CD14-positive monocyte (primary cell): ENCODE measurements around the gene DUS3L. TPM values are rescaled to one million over a fixed set of nuclear protein-coding genes. Genes with fewer than 3 reads are reported as not detected.

ENCODE experiments used
- DNase-seq, 3 donors: peaks; one replicate each; pipeline ENCODE4 v3.0.0-alpha.2; 2011 to 2022
- H2AFZ ChIP-seq: 2 replicates; pipeline ENCODE4 v1.6.0; 2012; ENCODE audit warnings: mild to moderate bottlenecking, low read depth, low read length, inconsistent platforms; ENCODE audit not compliant: insufficient read depth, poor library complexity, severe bottlenecking
- H3K27ac ChIP-seq, 2 donors: 1 replicate in 1 of 2; 2 replicates in 1 of 2; pipeline ENCODE4 v1.5.1; 2012 to 2013; ENCODE audit warnings: low read length in 2 of 2, control low read depth in 1 of 2, inconsistent platforms in 1 of 2, low read depth in 1 of 2, mild to moderate bottlenecking in 1 of 2
- H3K27me3 ChIP-seq, 2 donors: one replicate each; pipeline versions ENCODE4 v1.6.0 to v1.6.1; 2011 to 2013; ENCODE audit warnings: low read length in 2 of 2; ENCODE audit not compliant: control insufficient read depth in 2 of 2, insufficient read depth in 2 of 2
- H3K36me3 ChIP-seq, 2 donors: replicated peaks in 1 of 2; 1 replicate in 1 of 2; 2 replicates in 1 of 2; pipeline versions ENCODE4 v1.5.1 to v1.6.1; 2012 to 2013; ENCODE audit warnings: low read length in 2 of 2, control low read depth in 1 of 2, inconsistent platforms in 1 of 2, mild to moderate bottlenecking in 1 of 2; ENCODE audit not compliant: insufficient read depth in 2 of 2, control insufficient read depth in 1 of 2
- H3K4me1 ChIP-seq, 2 donors: 1 replicate in 1 of 2; 2 replicates in 1 of 2; pipeline versions ENCODE4 v1.5.1 to v1.6.1; 2012 to 2013; ENCODE audit warnings: low read length in 2 of 2, control low read depth in 1 of 2, inconsistent platforms in 1 of 2, mild to moderate bottlenecking in 1 of 2, moderate library complexity in 1 of 2; ENCODE audit not compliant: insufficient read depth in 2 of 2, control insufficient read depth in 1 of 2
- H3K4me2 ChIP-seq: replicated peaks from 2 replicates; pipeline ENCODE3; 2012; ENCODE audit warnings: low read length, moderate library complexity, mild to moderate bottlenecking; ENCODE audit not compliant: poor library complexity, severe bottlenecking; ENCODE audit errors: extremely low read depth
- H3K4me3 ChIP-seq, 3 experiments: fragments of 200-600 bp in 1 of 3; sonication (generic) in 1 of 3; replicated peaks in 1 of 3; 1 replicate in 2 of 3; 2 replicates in 1 of 3; pipeline ENCODE4 v1.5.1; 2011 to 2013; ENCODE audit warnings: low read length in 3 of 3, mild to moderate bottlenecking in 3 of 3, control low read depth in 2 of 3, low read depth in 2 of 3, inconsistent platforms in 1 of 3, moderate library complexity in 1 of 3
- H3K79me2 ChIP-seq: 2 replicates; pipeline ENCODE4 v1.6.0; 2012; ENCODE audit warnings: mild to moderate bottlenecking, control low read depth, inconsistent platforms, low read length, moderate library complexity; ENCODE audit not compliant: insufficient read depth
- H3K9ac ChIP-seq: 2 replicates; pipeline ENCODE4 v1.6.0; 2017; ENCODE audit warnings: low read length, mild to moderate bottlenecking; ENCODE audit not compliant: insufficient read depth, poor library complexity, severe bottlenecking
- H3K9me3 ChIP-seq, 2 donors: replicated peaks in 1 of 2; 1 replicate in 1 of 2; 2 replicates in 1 of 2; pipeline versions ENCODE4 v1.5.1 to v1.6.1; 2012 to 2013; ENCODE audit warnings: low read length in 2 of 2, control low read depth in 1 of 2; ENCODE audit not compliant: control insufficient read depth in 1 of 2, insufficient read depth in 1 of 2
- H4K20me1 ChIP-seq: 2 replicates; pipeline ENCODE4 v1.6.0; 2012; ENCODE audit warnings: mild to moderate bottlenecking, low read length, control low read depth, moderate library complexity; ENCODE audit not compliant: insufficient read depth
- H3K27ac Mint-ChIP-seq, 7 donors: one replicate each; pipeline ENCODE4 v1.8.0; 2020; ENCODE audit warnings: mild to moderate bottlenecking in 7 of 7, mixed read lengths in 7 of 7, moderate library complexity in 6 of 7, inconsistent platforms in 2 of 7
- H3K27me3 Mint-ChIP-seq, 3 donors: one replicate each; pipeline ENCODE4 v1.8.0; 2021 to 2022; ENCODE audit warnings: low read depth in 3 of 3, mild to moderate bottlenecking in 3 of 3, mixed read lengths in 3 of 3, moderate library complexity in 3 of 3, inconsistent platforms in 1 of 3
- H3K36me3 Mint-ChIP-seq, 2 donors: one replicate each; pipeline ENCODE4 v1.8.0; 2020; ENCODE audit warnings: mixed read lengths in 2 of 2, inconsistent platforms in 1 of 2, mild to moderate bottlenecking in 1 of 2
- H3K4me1 Mint-ChIP-seq: one replicate; pipeline ENCODE4 v1.8.0; 2020; ENCODE audit warnings: mild to moderate bottlenecking, mixed read lengths
- H3K4me3 Mint-ChIP-seq, 2 donors: one replicate each; pipeline ENCODE4 v1.8.0; 2020; ENCODE audit warnings: mild to moderate bottlenecking in 2 of 2, mixed read lengths in 2 of 2, moderate library complexity in 1 of 2
- H3K9me3 Mint-ChIP-seq, 7 donors: one replicate each; pipeline ENCODE4 v1.8.0; 2020 to 2022; ENCODE audit warnings: mixed read lengths in 7 of 7, mild to moderate bottlenecking in 6 of 7, moderate library complexity in 6 of 7, inconsistent platforms in 2 of 7
- WGBS: methylation state at CpG from one replicate; pipeline ENCODE4 v1.1.5; 2013; ENCODE audit warnings: missing lambda C conversion rate; ENCODE audit not compliant: insufficient coverage; 5-methylcytosine and 5-hydroxymethylcytosine counted together
- intact Hi-C, 2 donors: fragments of 100-400 bp; cut with micrococcal nuclease; formaldehyde crosslinking; loops; one replicate each; pipeline versions ENCODE4 v1.15.0 to v1.15.1; 2023
- polyA plus RNA-seq, 3 donors: library from polyadenylated mRNA; depleted of rRNA in 1 of 3; unstranded in 2 of 3; stranded (reverse) in 1 of 3; fragments of 300-500 nt in 2 of 3; fragments of >200 nt in 1 of 3; fragmentation: Illumina TruSeq in 2 of 3; gene quantifications; 1 replicate in 2 of 3; 2 replicates in 1 of 3; pipeline ENCODE4 v1.2.3, GENCODE V29; 2012 to 2021
- TF ChIP-seq, protein P1 (sequence below): fragments of 200-600 bp; IDR thresholded peaks from one replicate; pipeline ENCODE4 v1.8.0; 2022; ENCODE audit warnings: antibody characterized with exemption, mild to moderate bottlenecking

DUS3L gene
- polyA plus RNA-seq, 3 donors, result 17.4 to 40.2 (median 23.4) TPM

DNA sequence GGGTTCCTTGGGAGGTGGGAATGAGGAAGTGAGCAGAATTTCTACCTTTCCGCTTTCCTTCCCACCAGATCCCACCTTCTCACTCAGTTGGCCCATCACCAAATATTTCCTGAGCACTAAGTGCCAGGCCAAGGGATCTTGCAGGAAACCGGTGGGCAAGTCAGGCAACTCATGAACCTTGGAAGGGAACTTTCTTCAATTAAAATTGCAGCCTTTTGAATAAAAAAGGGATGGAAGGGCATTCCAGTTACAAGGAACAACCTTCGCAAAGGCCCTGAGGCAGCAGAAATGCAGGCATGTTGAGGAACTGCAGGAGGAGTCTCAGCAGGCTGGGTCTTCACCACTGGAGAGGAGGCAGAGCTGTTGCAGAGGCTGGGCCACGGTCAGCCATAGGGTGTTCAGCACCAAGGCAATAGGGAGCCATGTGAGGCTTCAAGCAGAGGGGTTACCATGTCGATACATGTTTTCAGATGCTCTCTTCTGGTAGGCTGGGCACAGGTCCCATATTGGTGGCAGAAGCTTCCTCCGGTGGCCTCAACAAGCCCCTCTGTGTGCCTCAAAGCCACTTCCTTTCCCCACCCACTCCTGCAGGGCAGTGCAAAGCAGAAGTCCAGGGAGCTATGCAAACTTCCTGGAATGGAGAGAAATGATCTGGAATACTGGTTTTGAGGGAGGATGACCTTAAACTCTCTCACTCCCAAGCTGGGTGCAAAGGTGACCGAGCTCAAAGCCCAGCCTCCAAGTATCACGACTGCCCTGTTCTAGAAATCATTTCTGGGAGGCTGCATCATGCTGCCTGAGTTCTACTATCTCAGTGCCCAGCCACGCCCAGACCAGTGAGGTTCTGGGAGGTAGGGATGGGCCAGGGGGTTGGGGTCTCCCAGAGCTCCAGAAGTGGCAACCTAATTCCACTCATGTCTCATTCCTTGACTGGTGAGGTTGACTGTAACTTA lies 48.4 kb upstream of the DUS3L start, which contains the start of gene FUT6:
Gene FUT6 (minus strand): TSS at position 638 of the 953 bp plus-strand sequence. CDS start 7,135 bp downstream, outside the sequence.
- Histone ChIP-seq H3K36me3 (no peaks in the 10 kb centered on the region), H2AFZ (peak within 1 kb of the TSS; percentile 46), H3K4me2 (no peak within 1 kb of the TSS), H3K9me3 (no peaks in the 10 kb centered on the region), H3K79me2 (no peaks in the 10 kb centered on the region), H3K27me3 (peaks cover 0 to 6% of the 10 kb centered on the region in 2 donors), H3K4me1 (peaks cover 7 to 10% of the 10 kb centered on the region in 2 donors), H3K9ac (no peak within 1 kb of the TSS), H3K4me3 (no peak within 1 kb of the TSS), H3K27ac (no peak within 1 kb of the TSS), H4K20me1 (no peaks in the 10 kb centered on the region)
- DNase-seq, result no peak
- TF ChIP-seq, protein P1, sequence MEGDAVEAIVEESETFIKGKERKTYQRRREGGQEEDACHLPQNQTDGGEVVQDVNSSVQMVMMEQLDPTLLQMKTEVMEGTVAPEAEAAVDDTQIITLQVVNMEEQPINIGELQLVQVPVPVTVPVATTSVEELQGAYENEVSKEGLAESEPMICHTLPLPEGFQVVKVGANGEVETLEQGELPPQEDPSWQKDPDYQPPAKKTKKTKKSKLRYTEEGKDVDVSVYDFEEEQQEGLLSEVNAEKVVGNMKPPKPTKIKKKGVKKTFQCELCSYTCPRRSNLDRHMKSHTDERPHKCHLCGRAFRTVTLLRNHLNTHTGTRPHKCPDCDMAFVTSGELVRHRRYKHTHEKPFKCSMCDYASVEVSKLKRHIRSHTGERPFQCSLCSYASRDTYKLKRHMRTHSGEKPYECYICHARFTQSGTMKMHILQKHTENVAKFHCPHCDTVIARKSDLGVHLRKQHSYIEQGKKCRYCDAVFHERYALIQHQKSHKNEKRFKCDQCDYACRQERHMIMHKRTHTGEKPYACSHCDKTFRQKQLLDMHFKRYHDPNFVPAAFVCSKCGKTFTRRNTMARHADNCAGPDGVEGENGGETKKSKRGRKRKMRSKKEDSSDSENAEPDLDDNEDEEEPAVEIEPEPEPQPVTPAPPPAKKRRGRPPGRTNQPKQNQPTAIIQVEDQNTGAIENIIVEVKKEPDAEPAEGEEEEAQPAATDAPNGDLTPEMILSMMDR, result no peak
- WGBS, result 71% methylated on average over 4 of the region's 9 CpGs
- intact Hi-C loops, result no loop called here
- Mint-ChIP-seq H3K9me3 (no peaks in the 10 kb centered on the region), H3K4me3 (peak within 1 kb of the TSS in 1 of 2 donors; percentile 26), H3K27ac (peak within 1 kb of the TSS in 2 of 7 donors; percentile 38 to 80), H3K27me3 (peaks cover 2 to 10% (median 10%) of the 10 kb centered on the region in 3 donors), H3K4me1 (peaks cover 16% of the 10 kb centered on the region), H3K36me3 (no peaks in the 10 kb centered on the region)

DNA sequence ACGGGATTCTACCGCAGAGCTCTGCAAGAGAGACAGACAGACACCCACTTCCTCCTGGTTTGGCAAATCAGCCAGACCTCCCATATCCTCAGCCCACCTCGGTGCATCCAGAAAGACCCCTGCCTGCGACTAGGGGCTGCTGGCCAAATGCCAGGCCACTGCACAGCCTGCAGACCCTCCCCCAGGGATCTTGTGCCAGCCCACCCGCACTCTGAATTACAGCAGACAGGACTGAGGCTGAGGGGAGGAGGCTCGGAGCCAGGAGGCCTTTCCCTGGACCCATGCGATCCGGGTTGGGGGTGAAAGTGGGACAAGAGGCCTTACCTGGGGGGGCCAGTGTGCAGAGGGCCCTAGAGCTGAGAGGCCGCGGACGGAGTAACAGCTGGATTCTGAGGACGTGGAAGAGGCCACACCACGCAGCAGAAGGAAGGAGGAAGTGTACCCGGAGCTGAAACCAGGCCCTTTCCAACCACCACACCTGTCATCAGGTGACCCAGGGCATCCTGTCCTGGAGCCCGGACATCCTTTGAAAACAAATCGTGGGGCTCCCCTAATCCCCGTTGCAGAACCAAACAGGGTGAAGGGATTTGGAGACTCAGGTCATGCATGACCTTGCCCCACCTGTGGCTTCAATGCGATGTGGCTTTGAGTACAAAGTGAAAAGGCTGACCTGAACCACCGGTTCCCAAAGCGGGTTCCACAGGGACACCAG lies 47.5 kb upstream of the DUS3L start:
- H2AFZ ChIP-seq, result peak overlapping the region; percentile 46
- 21% methylated on average over 12 of the region's 20 CpGs for WGBS
- peaks cover 16% of the 10 kb centered on the region for H3K4me1 Mint-ChIP-seq

More for the DNA sequence above, 47.5 kb upstream of the DUS3L start:
- Histone ChIP-seq H3K9ac (no peak overlapping the region), H3K27me3 (peaks cover 0 to 6% of the 10 kb centered on the region in 2 donors), H3K4me1 (peaks cover 7 to 10% of the 10 kb centered on the region in 2 donors), H3K4me2 (no peak overlapping the region), H3K4me3 (no peak overlapping the region), H3K36me3 (no peaks in the 10 kb centered on the region), H4K20me1 (no peaks in the 10 kb centered on the region), H3K79me2 (no peaks in the 10 kb centered on the region), H3K27ac (no peak overlapping the region), H3K9me3 (no peaks in the 10 kb centered on the region)
- H3K4me3 Mint-ChIP-seq, result peak overlapping the region in 1 of 2 donors; percentile 26
- intact Hi-C loops, result no loop called here
- DNase-seq, result no peak
- H3K36me3 Mint-ChIP-seq, result no peaks in the 10 kb centered on the region
- H3K27ac Mint-ChIP-seq, result no peak overlapping the region
- H3K27me3 Mint-ChIP-seq, result peaks cover 2 to 12% (median 10%) of the 10 kb centered on the region in 3 donors
- TF ChIP-seq, protein P1, result no peak
- H3K9me3 Mint-ChIP-seq, result no peaks in the 10 kb centered on the region
